ENCODE measurements around the gene RAD52. TPM values are rescaled to one million over a fixed set of nuclear protein-coding genes. Genes with fewer than 3 reads are reported as not detected.
A peak's percentile ranks its signal among the peaks of the same experiment; 100 is the strongest.

Gene RAD52
- total RNA-seq, 1 donor from 2014 or later: 7.1 TPM

DNA sequence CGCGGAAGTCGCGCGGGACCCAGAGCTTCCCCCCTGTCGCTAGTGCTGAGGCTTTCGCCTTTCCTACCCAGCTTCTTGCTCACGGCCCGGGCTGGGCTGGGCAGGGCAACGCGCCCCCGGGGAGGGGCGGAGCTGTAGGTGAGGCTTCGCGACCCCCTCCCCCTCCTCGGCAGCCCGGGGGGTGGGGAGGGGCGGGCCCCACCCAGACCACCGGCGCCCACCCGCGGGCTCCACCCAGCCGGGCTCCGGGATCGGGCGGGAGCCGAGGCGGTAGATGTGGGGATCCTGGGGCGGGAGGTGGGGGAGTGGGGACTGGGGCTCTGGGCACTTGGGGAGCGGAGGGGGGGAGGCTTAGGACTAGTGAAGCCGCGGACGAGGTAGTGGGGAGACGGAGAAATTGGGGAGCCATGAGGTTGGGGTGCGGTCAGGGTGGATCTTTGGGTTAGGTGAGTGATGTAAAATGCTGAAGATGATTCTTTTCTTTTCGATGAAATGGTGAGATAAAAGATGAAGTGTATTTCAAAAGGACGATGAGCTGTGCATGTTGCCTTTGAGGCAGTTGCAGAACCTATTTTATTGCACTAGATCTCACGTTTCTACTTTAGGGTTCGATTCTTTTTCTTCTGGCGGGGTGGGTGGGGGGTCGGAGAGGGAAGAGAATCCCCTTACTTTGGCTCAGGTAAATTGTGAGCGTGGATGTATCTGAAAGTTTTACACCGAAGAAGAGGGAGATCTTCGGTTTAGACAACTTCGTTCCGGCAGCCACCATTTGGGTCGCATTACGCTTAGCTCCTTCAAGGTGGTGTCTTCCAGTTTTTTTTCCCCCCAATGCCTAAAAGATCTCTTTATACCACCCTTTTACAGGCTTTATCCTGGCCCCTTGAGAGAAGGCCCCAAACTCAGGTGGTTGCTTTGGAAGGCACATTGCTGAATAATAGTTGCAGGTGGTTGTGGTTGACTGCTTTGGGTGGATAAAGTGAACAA, 42.1 kb upstream of the RAD52 start:
- TF ChIP-seq, protein P1, sequence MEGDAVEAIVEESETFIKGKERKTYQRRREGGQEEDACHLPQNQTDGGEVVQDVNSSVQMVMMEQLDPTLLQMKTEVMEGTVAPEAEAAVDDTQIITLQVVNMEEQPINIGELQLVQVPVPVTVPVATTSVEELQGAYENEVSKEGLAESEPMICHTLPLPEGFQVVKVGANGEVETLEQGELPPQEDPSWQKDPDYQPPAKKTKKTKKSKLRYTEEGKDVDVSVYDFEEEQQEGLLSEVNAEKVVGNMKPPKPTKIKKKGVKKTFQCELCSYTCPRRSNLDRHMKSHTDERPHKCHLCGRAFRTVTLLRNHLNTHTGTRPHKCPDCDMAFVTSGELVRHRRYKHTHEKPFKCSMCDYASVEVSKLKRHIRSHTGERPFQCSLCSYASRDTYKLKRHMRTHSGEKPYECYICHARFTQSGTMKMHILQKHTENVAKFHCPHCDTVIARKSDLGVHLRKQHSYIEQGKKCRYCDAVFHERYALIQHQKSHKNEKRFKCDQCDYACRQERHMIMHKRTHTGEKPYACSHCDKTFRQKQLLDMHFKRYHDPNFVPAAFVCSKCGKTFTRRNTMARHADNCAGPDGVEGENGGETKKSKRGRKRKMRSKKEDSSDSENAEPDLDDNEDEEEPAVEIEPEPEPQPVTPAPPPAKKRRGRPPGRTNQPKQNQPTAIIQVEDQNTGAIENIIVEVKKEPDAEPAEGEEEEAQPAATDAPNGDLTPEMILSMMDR (IDR thresholded peaks at IDR 0.05; ENCODE audit: insufficient read depth, low read length, poor library complexity, severe bottlenecking): no peak
- Histone ChIP-seq H3K27me3 (ENCODE audit: control insufficient read depth, insufficient read depth, low read length) (no peaks in the 10 kb centered on the region), H3K4me3 (ENCODE audit: low read depth, low read length) (peak overlapping the region; percentile 69), H3K36me3 (ENCODE audit: control insufficient read depth, insufficient read depth, low read length) (no peaks in the 10 kb centered on the region)
- DNase-seq (ENCODE audit: low read depth): no peak

DNA sequence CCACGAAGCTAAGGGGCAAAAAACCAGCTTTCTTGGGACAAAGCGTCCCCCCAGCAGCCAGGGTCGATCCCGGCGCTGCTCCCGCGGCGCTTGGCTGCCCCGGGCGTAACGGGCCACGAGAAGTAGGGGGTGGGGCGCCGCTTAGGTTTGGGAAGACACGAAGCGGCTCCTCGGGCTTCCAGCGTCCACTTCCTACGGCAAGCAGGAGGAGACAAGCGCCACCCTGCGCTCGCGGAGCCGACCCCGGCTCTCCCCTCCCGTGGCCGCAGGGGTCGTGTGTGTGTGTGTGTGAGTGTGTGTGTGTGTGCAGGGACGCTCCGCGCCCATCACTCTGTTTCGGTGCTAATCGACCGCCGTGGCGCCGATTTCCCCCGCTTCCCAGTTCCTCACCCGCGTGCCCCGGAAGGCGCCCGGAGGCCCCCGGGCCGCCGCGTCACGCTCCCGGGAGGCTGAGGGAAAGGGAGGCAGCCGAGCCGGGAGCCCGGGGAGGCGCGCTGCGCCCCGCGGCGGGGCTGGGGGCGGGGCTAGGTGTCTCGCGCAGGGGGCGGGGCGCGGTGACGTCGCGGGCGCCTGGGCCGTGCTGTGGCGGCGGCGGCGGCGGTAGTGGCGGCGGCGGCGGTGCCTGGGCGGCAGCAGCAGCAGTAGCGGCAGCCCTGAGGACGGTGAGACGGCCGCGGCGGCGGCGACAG, 41.3 kb upstream of the RAD52 start, which contains the start of gene ERC1:
TSS of gene ERC1 (plus strand) at position 563 of the 689 bp plus-strand sequence. CDS start 36,681 bp downstream, outside the sequence.
- DNase-seq (ENCODE audit: low read depth): no peak
- Histone ChIP-seq H3K4me3 (ENCODE audit: low read depth, low read length) (peak within 1 kb of the TSS; percentile 69), H3K27me3 (ENCODE audit: control insufficient read depth, insufficient read depth, low read length) (no peaks in the 10 kb centered on the region), H3K36me3 (ENCODE audit: control insufficient read depth, insufficient read depth, low read length) (no peaks in the 10 kb centered on the region)
- TF ChIP-seq, protein P1 (IDR thresholded peaks at IDR 0.05; ENCODE audit: insufficient read depth, low read length, poor library complexity, severe bottlenecking): no peak

DNA sequence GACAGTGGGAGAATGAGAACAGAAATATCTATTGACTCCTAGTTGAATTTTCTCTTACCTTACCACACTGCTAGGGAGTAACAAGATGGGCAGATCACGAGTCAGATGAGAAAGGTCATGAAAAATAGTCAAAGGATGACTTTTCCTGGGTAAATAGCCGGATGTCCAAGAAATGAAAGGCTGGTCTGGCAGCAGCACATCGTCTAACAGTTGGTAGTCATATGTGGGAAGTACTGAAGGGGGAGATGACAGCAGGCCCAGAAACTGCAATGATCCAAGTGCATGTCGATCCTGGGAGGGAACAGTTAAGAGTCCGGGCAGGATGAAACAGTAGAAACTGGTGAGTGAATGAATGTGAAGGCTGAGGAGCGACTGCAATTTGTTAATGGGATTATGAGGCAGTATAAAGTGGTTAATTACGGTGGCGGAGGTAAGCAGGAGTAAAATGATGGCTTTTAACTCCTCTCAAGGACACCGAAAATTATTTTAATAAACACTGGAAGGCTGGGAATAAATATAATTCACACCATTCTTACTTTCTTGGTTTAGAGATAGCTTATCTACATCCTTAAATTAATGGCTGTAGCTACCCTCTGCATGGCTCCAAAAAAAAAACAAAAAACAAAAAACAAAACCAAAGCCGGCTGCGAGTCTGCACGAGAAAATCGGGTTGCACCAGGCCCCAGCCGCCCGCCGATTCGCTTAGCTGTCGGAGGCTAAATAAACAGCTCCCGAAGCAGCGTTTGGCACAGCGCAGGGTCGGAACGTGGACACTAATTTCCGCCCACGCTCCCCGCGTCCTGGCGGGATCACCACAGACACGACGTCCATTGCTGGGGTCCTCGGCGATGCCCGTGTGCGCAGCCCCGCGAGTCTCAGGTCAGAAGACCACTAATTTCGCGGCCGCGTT, 40.5 kb upstream of the RAD52 start:
- DNase-seq (ENCODE audit: low read depth): no peak
- no peaks in the 10 kb centered on the region for H3K27me3 ChIP-seq (ENCODE audit: control insufficient read depth, insufficient read depth, low read length)
- H3K36me3 ChIP-seq (ENCODE audit: control insufficient read depth, insufficient read depth, low read length): no peaks in the 10 kb centered on the region
- peak overlapping the region; percentile 69 for H3K4me3 ChIP-seq (ENCODE audit: low read depth, low read length)
- TF ChIP-seq, protein P1 (IDR thresholded peaks at IDR 0.05; ENCODE audit: insufficient read depth, low read length, poor library complexity, severe bottlenecking): no peak

DNA sequence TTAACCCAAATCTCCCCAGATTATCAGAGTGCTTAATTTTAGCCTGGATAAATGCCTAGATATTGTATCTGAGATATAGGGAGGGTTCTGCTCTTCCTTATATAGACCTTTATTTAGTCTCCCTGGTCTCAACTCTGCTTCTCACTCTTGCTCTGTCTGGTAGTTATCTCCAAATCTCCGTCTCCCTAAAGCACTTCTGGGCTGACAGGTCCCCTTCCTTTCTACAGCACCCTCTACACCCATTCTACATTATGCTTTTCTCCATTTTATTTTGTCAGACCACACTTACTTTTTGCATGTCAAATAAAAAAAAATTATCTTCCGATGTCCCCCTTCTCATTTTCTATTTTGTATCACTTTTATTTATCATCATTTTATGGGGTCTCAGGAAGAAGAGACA, 39.6 kb upstream of the RAD52 start:
- DNase-seq (ENCODE audit: low read depth): no peak
- no peaks in the 10 kb centered on the region for H3K27me3 ChIP-seq (ENCODE audit: control insufficient read depth, insufficient read depth, low read length)
- H3K36me3 ChIP-seq (ENCODE audit: control insufficient read depth, insufficient read depth, low read length): no peaks in the 10 kb centered on the region
- TF ChIP-seq, protein P1 (IDR thresholded peaks at IDR 0.05; ENCODE audit: insufficient read depth, low read length, poor library complexity, severe bottlenecking): no peak
- no peak overlapping the region for H3K4me3 ChIP-seq (ENCODE audit: low read depth, low read length)

DNA sequence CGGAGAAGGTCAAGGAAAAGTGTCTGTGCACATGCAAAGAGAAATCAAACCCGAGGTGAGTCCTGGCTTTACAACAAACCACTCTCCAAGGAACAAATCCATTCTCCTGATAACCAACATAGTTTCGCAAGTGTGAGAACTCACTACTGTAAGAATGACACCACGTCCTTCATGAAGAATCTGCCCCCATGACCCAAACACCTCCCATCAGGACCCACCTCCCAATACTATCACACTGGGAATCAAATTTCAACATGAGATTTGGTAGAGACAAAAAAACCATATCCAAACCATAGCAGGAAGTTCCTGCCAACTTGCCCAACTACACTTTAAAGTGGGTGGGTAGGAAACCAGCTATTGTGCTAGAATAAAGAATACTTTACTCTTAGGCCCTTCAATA, 39.2 kb upstream of the RAD52 start:
- Histone ChIP-seq H3K27me3 (ENCODE audit: control insufficient read depth, insufficient read depth, low read length) (no peaks in the 10 kb centered on the region), H3K36me3 (ENCODE audit: control insufficient read depth, insufficient read depth, low read length) (no peaks in the 10 kb centered on the region), H3K4me3 (ENCODE audit: low read depth, low read length) (no peak overlapping the region)
- TF ChIP-seq, protein P1 (IDR thresholded peaks at IDR 0.05; ENCODE audit: insufficient read depth, low read length, poor library complexity, severe bottlenecking): no peak
- no peak for DNase-seq (ENCODE audit: low read depth)
